Sigmoid colon (tissue), 7 donors: ENCODE data around the gene CCDC71. TPM values are rescaled to one million over a fixed set of nuclear protein-coding genes. Genes with fewer than 3 reads are reported as not detected.
A peak's percentile ranks its signal among the peaks of the same experiment; 100 is the strongest.

Experiments used
- DNase-seq: peaks from one replicate; pipeline ENCODE4 v3.0.0-alpha.2; 2019
- H3K27ac ChIP-seq, 4 donors: fragments of 200-600 bp; sonication (generic); one replicate each; pipeline ENCODE4 v1.5.1; 2016 to 2019; ENCODE audit warnings: mild to moderate bottlenecking in 1 of 4
- H3K27me3 ChIP-seq, 3 donors: fragments of 200-600 bp; sonication (generic); one replicate each; pipeline ENCODE4 v1.5.1; 2019; ENCODE audit warnings: mild to moderate bottlenecking in 1 of 3
- H3K36me3 ChIP-seq, 4 donors: fragments of 200-600 bp; sonication (generic); one replicate each; pipeline ENCODE4 v1.5.1; 2016 to 2019
- H3K4me1 ChIP-seq, 4 donors: fragments of 200-600 bp; sonication (generic); one replicate each; pipeline ENCODE4 v1.5.1; 2017 to 2019
- H3K4me3 ChIP-seq, 4 donors: fragments of 200-600 bp; sonication (generic); one replicate each; pipeline ENCODE4 v1.5.1; 2017 to 2019; ENCODE audit warnings: mild to moderate bottlenecking in 2 of 4, moderate library complexity in 1 of 4
- H3K9me3 ChIP-seq, 4 donors: fragments of 200-600 bp in 3 of 4; sonication (generic) in 3 of 4; one replicate each; pipeline versions ENCODE4 v1.5.1 to v1.6.1; 2013 to 2019
- CTCF ChIP-seq, 4 experiments: fragments of 450-650 bp in 3 of 4; fragments of 200-600 bp in 1 of 4; IDR thresholded peaks; one replicate each; pipeline ENCODE4 v1.5.1; 2016 to 2019; ENCODE audit warnings: antibody characterized with exemption in 4 of 4, mild to moderate bottlenecking in 3 of 4, moderate library complexity in 2 of 4
- EP300 ChIP-seq, 4 donors: sonication (generic); formaldehyde crosslinking; IDR thresholded peaks; one replicate each; pipeline ENCODE4 v1.6.1; 2017; ENCODE audit warnings: antibody characterized with exemption in 4 of 4
- POLR2A ChIP-seq, 2 donors: fragments of 450-650 bp; IDR thresholded peaks; one replicate each; pipeline ENCODE4 v1.6.1; 2016; ENCODE audit warnings: antibody characterized with exemption in 2 of 2, mild to moderate bottlenecking in 2 of 2, moderate library complexity in 2 of 2
- POLR2AphosphoS5 ChIP-seq, 4 donors: sonication (generic); formaldehyde crosslinking; IDR thresholded peaks; one replicate each; pipeline ENCODE4 v1.6.1; 2017; ENCODE audit warnings: antibody characterized with exemption in 4 of 4
- WGBS, 2 donors: extraction: QIAGEN DNeasy Blood & Tissue Kit; methylation state at CpG; one replicate each; pipeline ENCODE4 v1.1.7; 2013; 5-methylcytosine and 5-hydroxymethylcytosine counted together
- intact Hi-C: fragments of 100-400 bp; cut with DNase I; formaldehyde crosslinking; loops from one replicate; pipeline ENCODE4 v1.15.1; 2023
- polyA plus RNA-seq, 3 donors: library from polyadenylated mRNA; stranded (reverse); fragments of 200-250 nt; gene quantifications; one replicate each; pipeline ENCODE4 v1.2.3, GENCODE V29; 2013
- total RNA-seq, 4 donors: library from RNA; depleted of rRNA; stranded (reverse); fragments of >200 nt; gene quantifications; one replicate each; pipeline ENCODE4 v1.1.0, GENCODE V29; 2016
- donor health status: healthy with polysubstance abuse.
- donor health status: Bipolar disorder and iron deficiency.
- donor health status: healthy.

The CCDC71 gene
- total and polyA plus RNA-seq, 7 donors = 12.5 to 27.3 (median 15.6) TPM

GRCh38 chr3:49175530-49175929 is 9.4 kb upstream of the CCDC71 start:
- Histone ChIP-seq H3K4me3 (no peak overlapping the region), H3K36me3 (peaks cover 3 to 37% (median 23%) of the 10 kb centered on the region in 4 donors), H3K27me3 (no peaks in the 10 kb centered on the region), H3K9me3 (no peaks in the 10 kb centered on the region), H3K4me1 (peaks cover 0 to 54% (median 39%) of the 10 kb centered on the region in 4 donors), H3K27ac (peak overlapping the region in 1 of 4 donors; percentile 91)
- no peak for DNase-seq
- TF ChIP-seq CTCF (IDR thresholded peaks at IDR 0.05) = no peak
- TF ChIP-seq POLR2A (IDR thresholded peaks at IDR 0.05) = no peak
- no peak for TF ChIP-seq EP300 (IDR thresholded peaks at IDR 0.05)
- no peak for TF ChIP-seq POLR2AphosphoS5 (IDR thresholded peaks at IDR 0.05)
- intact Hi-C loops = no loop called here
- 86 to 92% methylated on average over 8 of the region's 8 CpGs for WGBS, 2 donors

GRCh38 chr3:49174397-49174985 is 8.4 kb upstream of the CCDC71 start:
- intact Hi-C loops = loop anchor here (5.0 kb wide), 3 partner anchors 43 to 183 kb away; partner anchors contain the start of gene GPX1
- WGBS, 2 donors = 95 to 96% methylated on average over 9 of the region's 9 CpGs
- Histone ChIP-seq H3K9me3 (no peaks in the 10 kb centered on the region), H3K36me3 (peaks cover 3 to 37% (median 23%) of the 10 kb centered on the region in 4 donors), H3K27me3 (no peaks in the 10 kb centered on the region), H3K4me3 (peak overlapping the region in 2 of 4 donors; percentile 76 to 93), H3K27ac (peak overlapping the region; percentile 85 to 95 (median 88)), H3K4me1 (peaks cover 0 to 60% (median 42%) of the 10 kb centered on the region in 4 donors)
- no peak for DNase-seq
- TF ChIP-seq CTCF (IDR thresholded peaks at IDR 0.05) = no peak
- TF ChIP-seq POLR2A (IDR thresholded peaks at IDR 0.05) = no peak
- TF ChIP-seq EP300 (IDR thresholded peaks at IDR 0.05) = no peak
- TF ChIP-seq POLR2AphosphoS5 (IDR thresholded peaks at IDR 0.05) = no peak

- H3K4me3 ChIP-seq = peak overlapping the region; percentile 8 to 93 (median 67)
- no peak for DNase-seq
- no peak for TF ChIP-seq EP300 (IDR thresholded peaks at IDR 0.05)
- TF ChIP-seq CTCF (IDR thresholded peaks at IDR 0.05) = no peak
- no peak for TF ChIP-seq POLR2AphosphoS5 (IDR thresholded peaks at IDR 0.05)
- no peak for TF ChIP-seq POLR2A (IDR thresholded peaks at IDR 0.05)
- H3K4me1 ChIP-seq = peaks cover 0 to 60% (median 42%) of the 10 kb centered on the region in 4 donors
- H3K9me3 ChIP-seq = no peaks in the 10 kb centered on the region
- peaks cover 3 to 37% (median 23%) of the 10 kb centered on the region in 4 donors for H3K36me3 ChIP-seq
- H3K27ac ChIP-seq = peak overlapping the region; percentile 85 to 95 (median 88)
- intact Hi-C loops = loop anchor here (5.0 kb wide), 3 partner anchors 44 to 184 kb away; partner anchors contain the start of gene GPX1
- H3K27me3 ChIP-seq = no peaks in the 10 kb centered on the region
- WGBS, 2 donors = 62 to 71% methylated on average over 4 of the region's 4 CpGs
Measured at GRCh38 chr3:49173792-49174170, 7.7 kb upstream of the CCDC71 start.

GRCh38 chr3:49173116-49173791 is 7.1 kb upstream of the CCDC71 start:
- peaks cover 0 to 60% (median 42%) of the 10 kb centered on the region in 4 donors for H3K4me1 ChIP-seq
- peaks cover 3 to 37% (median 23%) of the 10 kb centered on the region in 4 donors for H3K36me3 ChIP-seq
- intact Hi-C loops = loop anchor here (5.0 kb wide), 3 partner anchors 44 to 184 kb away; partner anchors contain the start of gene GPX1
- WGBS, 2 donors = 25 to 48% methylated on average over 3 of the region's 3 CpGs
- DNase-seq = peak; percentile 75
- TF ChIP-seq POLR2A (IDR thresholded peaks at IDR 0.05) (no peak), POLR2AphosphoS5 (IDR thresholded peaks at IDR 0.05) (peak in 1 of 4 donors; percentile 7), CTCF (IDR thresholded peaks at IDR 0.05) (no peak), EP300 (IDR thresholded peaks at IDR 0.05) (no peak)
- H3K4me3 ChIP-seq = peak overlapping the region; percentile 58 to 93 (median 70)
- H3K27ac ChIP-seq = peak overlapping the region; percentile 85 to 95 (median 88)
- no peaks in the 10 kb centered on the region for H3K9me3 ChIP-seq
- H3K27me3 ChIP-seq = no peaks in the 10 kb centered on the region
